ENCODE measurements around the gene NKAIN2. TPM values are rescaled to one million over a fixed set of nuclear protein-coding genes. Genes with fewer than 3 reads are reported as not detected.

NKAIN2 gene
- total and polyA plus RNA-seq, 9 of the 15 experiments (the other 6 are each of a cell fraction or from before 2014, with no cell fraction given), result not detected

DNA sequence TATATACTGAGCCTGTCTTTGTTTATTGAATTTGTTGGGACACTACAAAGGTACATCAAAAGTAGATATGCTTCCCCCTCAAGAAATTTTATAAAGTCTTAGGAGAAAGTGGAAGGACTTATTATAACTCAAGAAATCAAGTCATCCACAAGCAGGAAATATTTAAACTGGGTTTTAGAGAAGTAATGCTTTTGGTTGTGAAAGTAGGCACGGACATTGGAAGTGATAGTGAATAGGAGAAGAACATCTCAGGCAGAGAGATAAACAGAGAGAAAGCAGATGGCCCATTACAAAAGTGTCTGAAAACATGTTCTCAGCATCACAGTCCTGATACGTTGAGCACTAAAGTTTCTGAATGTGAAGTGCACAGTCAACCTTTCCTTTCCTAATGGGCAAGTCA, 742.9 kb downstream of the NKAIN2 start:
- DNase-seq (ENCODE audit: extremely low read depth in 1 of 4, low spot score in 3 of 4), result no peak
- H3K27ac ChIP-seq (ENCODE audit: extremely low read depth, low read depth, low read length), result no peak overlapping the region
- no peak overlapping the region for H3K9ac ChIP-seq (ENCODE audit: insufficient read depth in 1 of 2, low read depth in 2 of 2, low read length in 2 of 2)
- H3K79me2 ChIP-seq (ENCODE audit: control insufficient read depth, insufficient read depth, low read length), result no peaks in the 10 kb centered on the region
- FAIRE-seq, result no peak
- no peaks in the 10 kb centered on the region for H3K9me3 ChIP-seq (replicated peaks; ENCODE audit: control insufficient read depth, insufficient read depth, low read depth, low read length)
- H2AFZ ChIP-seq (ENCODE audit: low read depth, low read length), result no peak overlapping the region
- no peaks in the 10 kb centered on the region for H3K4me1 ChIP-seq (replicated peaks in 1 of 2; ENCODE audit: control insufficient read depth in 2 of 2, insufficient read depth in 2 of 2, low read length in 2 of 2)
- ChIA-PET POLR2A (no interaction called here), CTCF (ENCODE audit: low intra/inter-chr PET ratio) (no interaction called here)
- BruUV-seq (replicated peaks), result no TSS peak
- H3K4me3 ChIP-seq, result no peak overlapping the region
- 0% methylated on average over 2 of the region's 2 CpGs for WGBS (ENCODE audit: insufficient coverage, low coverage, missing lambda C conversion rate)
- in situ Hi-C loops (cut with MboI) (no loop called here), intact Hi-C loops (cut with micrococcal nuclease) (no loop called here)
- H3K36me3 ChIP-seq (ENCODE audit: control insufficient read depth, insufficient read depth, low read length), result no peaks in the 10 kb centered on the region
- H3K9me1 ChIP-seq (ENCODE audit: control insufficient read depth, insufficient read depth, low read length), result no peaks in the 10 kb centered on the region
- H3K4me2 ChIP-seq (ENCODE audit: insufficient read depth, low read length), result no peak overlapping the region
- ATAC-seq, result no peak
- no peaks in the 10 kb centered on the region for H4K20me1 ChIP-seq (replicated peaks; ENCODE audit: control insufficient read depth, insufficient read depth, low read length)
- no peaks in the 10 kb centered on the region for H3K27me3 ChIP-seq (ENCODE audit: control insufficient read depth in 2 of 2, insufficient read depth in 2 of 2, low read length in 2 of 2)
- TF ChIP-seq PYGO2 (tag; IDR thresholded peaks at IDR 0.05), result no peak
- TF ChIP-seq PPARD (CRISPR knock-in tag; IDR thresholded peaks at IDR 0.05), result no peak
- no peak for TF ChIP-seq ZNF41 (CRISPR knock-in tag; conservative IDR thresholded peaks at IDR 0.05)
- no peak for TF ChIP-seq EHMT2 (IDR thresholded peaks at IDR 0.05)
- TF ChIP-seq IFI16 (CRISPR knock-in tag; IDR thresholded peaks at IDR 0.05), result no peak
- TF ChIP-seq SAP30 (IDR thresholded peaks at IDR 0.05; ENCODE audit: borderline replicate concordance, insufficient read depth, low read depth, low read length, poor library complexity, severe bottlenecking), result no peak
- no peak for TF ChIP-seq TRIM24 (IDR thresholded peaks at IDR 0.05)
- TF ChIP-seq, protein P1, sequence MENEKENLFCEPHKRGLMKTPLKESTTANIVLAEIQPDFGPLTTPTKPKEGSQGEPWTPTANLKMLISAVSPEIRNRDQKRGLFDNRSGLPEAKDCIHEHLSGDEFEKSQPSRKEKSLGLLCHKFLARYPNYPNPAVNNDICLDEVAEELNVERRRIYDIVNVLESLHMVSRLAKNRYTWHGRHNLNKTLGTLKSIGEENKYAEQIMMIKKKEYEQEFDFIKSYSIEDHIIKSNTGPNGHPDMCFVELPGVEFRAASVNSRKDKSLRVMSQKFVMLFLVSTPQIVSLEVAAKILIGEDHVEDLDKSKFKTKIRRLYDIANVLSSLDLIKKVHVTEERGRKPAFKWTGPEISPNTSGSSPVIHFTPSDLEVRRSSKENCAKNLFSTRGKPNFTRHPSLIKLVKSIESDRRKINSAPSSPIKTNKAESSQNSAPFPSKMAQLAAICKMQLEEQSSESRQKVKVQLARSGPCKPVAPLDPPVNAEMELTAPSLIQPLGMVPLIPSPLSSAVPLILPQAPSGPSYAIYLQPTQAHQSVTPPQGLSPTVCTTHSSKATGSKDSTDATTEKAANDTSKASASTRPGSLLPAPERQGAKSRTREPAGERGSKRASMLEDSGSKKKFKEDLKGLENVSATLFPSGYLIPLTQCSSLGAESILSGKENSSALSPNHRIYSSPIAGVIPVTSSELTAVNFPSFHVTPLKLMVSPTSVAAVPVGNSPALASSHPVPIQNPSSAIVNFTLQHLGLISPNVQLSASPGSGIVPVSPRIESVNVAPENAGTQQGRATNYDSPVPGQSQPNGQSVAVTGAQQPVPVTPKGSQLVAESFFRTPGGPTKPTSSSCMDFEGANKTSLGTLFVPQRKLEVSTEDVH (IDR thresholded peaks at IDR 0.05; ENCODE audit: low read depth, partially characterized antibody), result no peak
- no peak for TF ChIP-seq SETDB1 (IDR thresholded peaks at IDR 0.05; ENCODE audit: low read length)
- TF ChIP-seq ATF7 (IDR thresholded peaks at IDR 0.05), result no peak
- no peak for TF ChIP-seq PHTF2 (CRISPR knock-in tag; IDR thresholded peaks at IDR 0.05)
